Adrenal gland (tissue), 12 donors: ENCODE data around the gene ADIPOR1. TPM values are rescaled to one million over a fixed set of nuclear protein-coding genes. Genes with fewer than 3 reads are reported as not detected.
A peak's percentile ranks its signal among the peaks of the same experiment; 100 is the strongest.

Experiments used
- DNase-seq, 7 donors: peaks; one replicate each; pipeline ENCODE4 v3.0.0-alpha.2; 2019 to 2020
- H3K27ac ChIP-seq, 5 donors: fragments of 200-600 bp; sonication (generic) in 4 of 5; 1 replicate in 3 of 5; 2 replicates in 2 of 5; pipeline versions ENCODE4 v1.5.1 to v1.8.0; 2016 to 2020; ENCODE audit warnings: mild to moderate bottlenecking in 1 of 5
- H3K27me3 ChIP-seq: fragments of 200-600 bp; 2 replicates; pipeline ENCODE4 v1.8.0; 2021
- H3K36me3 ChIP-seq, 2 donors: fragments of 200-600 bp; replicated peaks in 1 of 2; 1 replicate in 1 of 2; 2 replicates in 1 of 2; pipeline versions ENCODE4 v1.5.1 to v1.8.0; 2018 to 2022
- H3K4me1 ChIP-seq, 2 donors: fragments of 200-600 bp; replicated peaks in 1 of 2; 1 replicate in 1 of 2; 2 replicates in 1 of 2; pipeline versions ENCODE4 v1.5.1 to v1.8.0; 2018 to 2021
- H3K4me3 ChIP-seq, 4 donors: fragments of 200-600 bp; sonication (generic) in 3 of 4; one replicate each; pipeline ENCODE4 v1.5.1; 2016 to 2018
- H3K9me3 ChIP-seq, 3 donors: fragments of 200-600 bp; sonication (generic) in 1 of 3; replicated peaks in 1 of 3; 1 replicate in 2 of 3; 2 replicates in 1 of 3; pipeline versions ENCODE4 v1.5.1 to v1.8.0; 2016 to 2021
- CTCF ChIP-seq, 6 experiments: fragments of 450-650 bp in 4 of 6; fragments of 200-600 bp in 2 of 6; sonication (generic) in 1 of 6; IDR thresholded peaks; 1 replicate in 5 of 6; 2 replicates in 1 of 6; pipeline versions ENCODE4 v1.5.1 to v1.8.0; 2016 to 2021; ENCODE audit warnings: antibody characterized with exemption in 6 of 6, mild to moderate bottlenecking in 2 of 6, moderate library complexity in 1 of 6
- POLR2A ChIP-seq, 2 donors: fragments of 450-650 bp; IDR thresholded peaks; one replicate each; pipeline ENCODE4 v1.6.1; 2017; ENCODE audit warnings: antibody characterized with exemption in 2 of 2, mild to moderate bottlenecking in 2 of 2, moderate library complexity in 1 of 2
- WGBS, 4 donors: extraction: QIAGEN DNeasy Blood & Tissue Kit in 2 of 4; methylation state at CpG; one replicate each; pipeline versions ENCODE4 v1.1.5 to v1.1.7; 2013 to 2017; 5-methylcytosine and 5-hydroxymethylcytosine counted together
- intact Hi-C, 2 donors: fragments of 100-400 bp; cut with DNase I; formaldehyde crosslinking; loops; one replicate each; pipeline versions ENCODE4 v1.14.1 to v1.15.0; 2022 to 2023
- polyA plus RNA-seq, 3 donors: library from polyadenylated mRNA; stranded (reverse); fragments of 200-250 nt in 2 of 3; fragments of 350-450 nt in 1 of 3; fragmentation: Illumina TruSeq in 1 of 3; extraction: RNeasy Lipid Tissue Mini Kit (QIAGEN cat#74804) in 1 of 3; gene quantifications; one replicate each; pipeline ENCODE4 v1.2.3, GENCODE V29; 2013 to 2014
- total RNA-seq, 9 donors: library from RNA; depleted of rRNA in 4 of 9; stranded (reverse); fragments of >200 nt in 4 of 9; fragments of 120-200 nt in 1 of 9; fragmentation: NEBNext Ultra II Directional in 1 of 9; extraction: Animal tissue kit (Norgen Biotek cat#: 25700) in 1 of 9; gene quantifications; one replicate each; pipeline versions ENCODE4 v1.1.0 to v1.2.4, GENCODE V29; 2013 to 2023
- donor health status: healthy with polysubstance abuse.
- donor health status: Bipolar disorder and iron deficiency.
- donor health status: DM: yes; HTN: yes; CAD: no.
- donor health status: DM: no; HTN: no; CAD: no.
- donor health status: DM: no; HTN: no; CAD: no.
- donor health status: DM: yes; HTN: yes; CAD: no.

The ADIPOR1 gene
- total and polyA plus RNA-seq, 12 donors, result 57.0 to 143 (median 103) TPM

- peaks cover 0 to 27% of the 10 kb centered on the region in 2 donors for H3K36me3 ChIP-seq
- H3K27me3 ChIP-seq, result no peaks in the 10 kb centered on the region
- H3K4me3 ChIP-seq, result no peak overlapping the region
- WGBS, 4 donors, result 58 to 85% (median 66%) methylated on average over 3 of the region's 3 CpGs
- no peaks in the 10 kb centered on the region for H3K9me3 ChIP-seq
- DNase-seq, result peak in 4 of 7 donors; percentile 27 to 43 (median 32)
- peak overlapping the region in 4 of 5 donors; percentile 15 to 91 (median 54) for H3K27ac ChIP-seq
- H3K4me1 ChIP-seq, result peaks cover 12 to 36% of the 10 kb centered on the region in 2 donors
- TF ChIP-seq POLR2A (IDR thresholded peaks at IDR 0.05) (no peak), CTCF (IDR thresholded peaks at IDR 0.05) (no peak)
- intact Hi-C loops, result no loop called here
Observed at GRCh38 chr1:202965422-202965821, 7.3 kb upstream of the ADIPOR1 start.

- intact Hi-C loops, result no loop called here
Observed at GRCh38 chr1:202964791-202965410, 6.8 kb upstream of the ADIPOR1 start.

GRCh38 chr1:202961220-202961880 lies 3.2 kb upstream of the ADIPOR1 start:
- peaks cover 0 to 27% of the 10 kb centered on the region in 2 donors for H3K36me3 ChIP-seq
- intact Hi-C loops, result no loop called here
- no peak for DNase-seq
- no peak overlapping the region for H3K27ac ChIP-seq
- H3K9me3 ChIP-seq, result no peaks in the 10 kb centered on the region
- H3K4me1 ChIP-seq, result peaks cover 17 to 45% of the 10 kb centered on the region in 2 donors
- no peaks in the 10 kb centered on the region for H3K27me3 ChIP-seq
- WGBS, 4 donors, result 83 to 97% (median 94%) methylated on average over 4 to 5 of the region's 5 CpGs
- H3K4me3 ChIP-seq, result no peak overlapping the region
- TF ChIP-seq CTCF (IDR thresholded peaks at IDR 0.05) (no peak), POLR2A (IDR thresholded peaks at IDR 0.05) (no peak)

More at GRCh38 chr1:202964791-202965410, 6.8 kb upstream of the ADIPOR1 start:
- Histone ChIP-seq H3K36me3 (peaks cover 0 to 27% of the 10 kb centered on the region in 2 donors), H3K9me3 (no peaks in the 10 kb centered on the region), H3K27me3 (no peaks in the 10 kb centered on the region), H3K4me3 (no peak overlapping the region), H3K4me1 (peaks cover 12 to 36% of the 10 kb centered on the region in 2 donors), H3K27ac (peak overlapping the region in 4 of 5 donors; percentile 15 to 91 (median 54))
- TF ChIP-seq CTCF (IDR thresholded peaks at IDR 0.05), result no peak
- TF ChIP-seq POLR2A (IDR thresholded peaks at IDR 0.05), result peak in 1 of 2 donors; percentile 38
- DNase-seq, result peak; percentile 73 to 82 (median 79)
- WGBS, 4 donors, result 81 to 96% (median 84%) methylated on average over 4 to 6 of the region's 6 CpGs

- Histone ChIP-seq H3K27me3 (no peaks in the 10 kb centered on the region), H3K4me3 (no peak overlapping the region), H3K4me1 (peaks cover 15 to 45% of the 10 kb centered on the region in 2 donors), H3K27ac (peak overlapping the region in 4 of 5 donors; percentile 77 to 97 (median 95)), H3K9me3 (no peaks in the 10 kb centered on the region), H3K36me3 (peaks cover 0 to 24% of the 10 kb centered on the region in 2 donors)
- intact Hi-C loops, result no loop called here
- DNase-seq, result peak in 5 of 7 donors; percentile 29 to 52 (median 37)
- WGBS, 4 donors, result 38 to 73% (median 41%) methylated on average over 1 of the region's 1 CpG
- TF ChIP-seq POLR2A (IDR thresholded peaks at IDR 0.05), result peak in 1 of 2 donors; percentile 56
- no peak for TF ChIP-seq CTCF (IDR thresholded peaks at IDR 0.05)
Observed at GRCh38 chr1:202959276-202959620, 1.1 kb upstream of the ADIPOR1 start.
